Measurements from ENCODE around the gene CATSPERB. TPM values are rescaled to one million over a fixed set of nuclear protein-coding genes. Genes with fewer than 3 reads are reported as not detected.

The CATSPERB gene
- total and polyA plus RNA-seq, 9 of the 15 experiments (the other 6 are each of a cell fraction or from before 2014, with no cell fraction given) = 0.05 to 1.4 (median 0.89) TPM

DNA sequence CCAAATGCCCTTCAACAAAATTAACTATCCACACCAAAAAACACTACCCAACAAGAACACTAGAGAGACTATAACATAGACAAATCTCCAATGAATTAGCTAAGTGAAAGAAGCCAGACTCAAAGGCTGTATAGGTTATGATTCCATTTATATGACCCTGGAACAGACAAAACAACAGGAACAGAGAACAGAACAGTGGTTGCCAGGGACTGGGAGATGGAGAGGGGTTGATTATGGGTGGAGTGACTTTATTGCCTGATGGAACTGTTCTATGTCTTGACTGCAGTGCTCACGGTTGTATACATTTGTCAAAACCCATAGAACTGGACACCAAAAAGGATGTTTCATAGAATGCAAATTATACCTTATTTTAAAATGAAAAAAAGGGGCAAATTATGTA lies 14.9 kb downstream of the CATSPERB start (continued):
- no peak for TF ChIP-seq NFYB (IDR thresholded peaks at IDR 0.05; ENCODE audit: extremely low read depth, insufficient read length)

GRCh38 chr14:91714805-91715204 lies 17.1 kb downstream of the CATSPERB start:
- H4K20me1 ChIP-seq (replicated peaks; ENCODE audit: control insufficient read depth, insufficient read depth, low read length) = no peaks in the 10 kb centered on the region
- no peak for DNase-seq (ENCODE audit: extremely low read depth in 1 of 4, low spot score in 3 of 4)
- in situ Hi-C loops (cut with MboI) = no loop called here
- H3K9me1 ChIP-seq (ENCODE audit: control insufficient read depth, insufficient read depth, low read length) = no peaks in the 10 kb centered on the region
- 55% methylated on average over 5 of the region's 6 CpGs for WGBS (ENCODE audit: insufficient coverage, low coverage, missing lambda C conversion rate)
- no peak overlapping the region for H3K4me3 ChIP-seq
- no peak overlapping the region for H3K4me2 ChIP-seq (ENCODE audit: insufficient read depth, low read length)
- ChIA-PET CTCF (ENCODE audit: low intra/inter-chr PET ratio) (no interaction called here), POLR2A (no interaction called here)
- no peak for FAIRE-seq
- no peak overlapping the region for H2AFZ ChIP-seq (ENCODE audit: low read depth, low read length)
- no peaks in the 10 kb centered on the region for H3K79me2 ChIP-seq (ENCODE audit: control insufficient read depth, insufficient read depth, low read length)
- no peak for ATAC-seq
- BruUV-seq (replicated peaks) = no TSS peak
- intact Hi-C loops (cut with micrococcal nuclease) = no loop called here
- H3K27ac ChIP-seq (ENCODE audit: extremely low read depth, low read depth, low read length) = no peak overlapping the region
- no peaks in the 10 kb centered on the region for H3K36me3 ChIP-seq (ENCODE audit: control insufficient read depth, insufficient read depth, low read length)
- H3K9ac ChIP-seq (ENCODE audit: insufficient read depth in 1 of 2, low read depth in 2 of 2, low read length in 2 of 2) = no peak overlapping the region
- H3K4me1 ChIP-seq (replicated peaks in 1 of 2; ENCODE audit: control insufficient read depth in 2 of 2, insufficient read depth in 2 of 2, low read length in 2 of 2) = no peaks in the 10 kb centered on the region
- H3K27me3 ChIP-seq (ENCODE audit: control insufficient read depth in 2 of 2, insufficient read depth in 2 of 2, low read length in 2 of 2) = no peaks in the 10 kb centered on the region
- no peaks in the 10 kb centered on the region for H3K9me3 ChIP-seq (replicated peaks; ENCODE audit: control insufficient read depth, insufficient read depth, low read depth, low read length)
- TF ChIP-seq ELK1 (CRISPR knock-in tag; IDR thresholded peaks at IDR 0.05) (no peak), RAD21 (CRISPR knock-in tag; conservative IDR thresholded peaks at IDR 0.05 in 1 of 2, IDR thresholded peaks at IDR 0.05 in 1 of 2) (peak in 1 of 2 experiments; percentile 32; a peak in 2 of 4 replicates), FOXK1 (CRISPR knock-in tag; IDR thresholded peaks at IDR 0.05; ENCODE audit: borderline replicate concordance) (no peak), FOXA3 (CRISPR knock-in tag; conservative IDR thresholded peaks at IDR 0.05 in 1 of 2, IDR thresholded peaks at IDR 0.05 in 1 of 2) (no peak), CTCF (IDR thresholded peaks at IDR 0.05 in 2 of 3, conservative IDR thresholded peaks at IDR 0.05 in 1 of 3; ENCODE audit: insufficient read depth in 2 of 3, low read depth in 1 of 3, low read length in 3 of 3) (peak in 2 of 3 experiments; percentile 19 to 28; a peak in 2 of 6 replicates), POLR3G (IDR thresholded peaks at IDR 0.05; ENCODE audit: extremely low read depth, insufficient read length, insufficient replicate concordance) (no peak), CEBPZ (IDR thresholded peaks at IDR 0.05; ENCODE audit: borderline replicate concordance, low read depth, low read length) (no peak), SRSF1 (IDR thresholded peaks at IDR 0.05; ENCODE audit: low read depth, low read length) (no peak), CEBPB (tag; IDR thresholded peaks at IDR 0.05) (no peak)
